Chondrocyte (in vitro differentiated cells): ENCODE results near the gene IRF2. TPM values are rescaled to one million over a fixed set of nuclear protein-coding genes. Genes with fewer than 3 reads are reported as not detected.
A peak's percentile ranks its signal among the peaks of the same experiment; 100 is the strongest.

Experiments
- DNase-seq: peaks from one replicate; pipeline ENCODE4 v3.0.0; 2021; ENCODE audit warnings: mixed read lengths, low spot score
- H3K27ac Mint-ChIP-seq: one replicate; pipeline ENCODE4 v1.8.0; 2021; ENCODE audit warnings: mild to moderate bottlenecking, moderate library complexity, mixed read lengths; ENCODE audit not compliant: unreplicated experiment
- H3K27me3 Mint-ChIP-seq: 2 replicates; pipeline ENCODE4 v1.8.0; 2021; ENCODE audit warnings: low read depth, mixed read lengths
- H3K36me3 Mint-ChIP-seq: 2 replicates; pipeline ENCODE4 v1.8.0; 2021; ENCODE audit warnings: low read depth, mixed read lengths
- H3K4me1 Mint-ChIP-seq: 2 replicates; pipeline ENCODE4 v1.8.0; 2021; ENCODE audit warnings: low read depth, mild to moderate bottlenecking, mixed read lengths
- H3K4me3 Mint-ChIP-seq: one replicate; pipeline ENCODE4 v1.8.0; 2021; ENCODE audit warnings: mild to moderate bottlenecking, moderate library complexity, mixed read lengths; ENCODE audit not compliant: unreplicated experiment
- H3K9me3 Mint-ChIP-seq: 2 replicates; pipeline ENCODE4 v1.8.0; 2021; ENCODE audit warnings: low read depth, mixed read lengths
- CTCF ChIP-seq: fragments of 200-600 bp; sonication (generic); IDR thresholded peaks from 2 replicates; pipeline ENCODE4 v1.5.0; 2021; ENCODE audit warnings: antibody characterized with exemption, mild to moderate bottlenecking, moderate library complexity
- long read RNA-seq: library from polyadenylated mRNA; stranded (forward); transcript quantifications from one replicate; pipeline ENCODE4 v2.0.0, GENCODE V29; 2021
- total RNA-seq: library from RNA; stranded (reverse); gene quantifications from 3 replicates; pipeline ENCODE4 v1.2.1, GENCODE V29; 2021

The IRF2 gene
- total RNA-seq, result 11.7 to 13.2 TPM (median 12.2 TPM) in 3 replicates
- long read RNA-seq, transcript IRF2-201 (9 exons, 2,303 nt), result major isoform, 11 of 14 reads
- long read RNA-seq, partial matches to known transcripts, result 0 of 14 reads
- long read RNA-seq, other reads (novel, unspliced or antisense), result 3 of 14 reads

DNA sequence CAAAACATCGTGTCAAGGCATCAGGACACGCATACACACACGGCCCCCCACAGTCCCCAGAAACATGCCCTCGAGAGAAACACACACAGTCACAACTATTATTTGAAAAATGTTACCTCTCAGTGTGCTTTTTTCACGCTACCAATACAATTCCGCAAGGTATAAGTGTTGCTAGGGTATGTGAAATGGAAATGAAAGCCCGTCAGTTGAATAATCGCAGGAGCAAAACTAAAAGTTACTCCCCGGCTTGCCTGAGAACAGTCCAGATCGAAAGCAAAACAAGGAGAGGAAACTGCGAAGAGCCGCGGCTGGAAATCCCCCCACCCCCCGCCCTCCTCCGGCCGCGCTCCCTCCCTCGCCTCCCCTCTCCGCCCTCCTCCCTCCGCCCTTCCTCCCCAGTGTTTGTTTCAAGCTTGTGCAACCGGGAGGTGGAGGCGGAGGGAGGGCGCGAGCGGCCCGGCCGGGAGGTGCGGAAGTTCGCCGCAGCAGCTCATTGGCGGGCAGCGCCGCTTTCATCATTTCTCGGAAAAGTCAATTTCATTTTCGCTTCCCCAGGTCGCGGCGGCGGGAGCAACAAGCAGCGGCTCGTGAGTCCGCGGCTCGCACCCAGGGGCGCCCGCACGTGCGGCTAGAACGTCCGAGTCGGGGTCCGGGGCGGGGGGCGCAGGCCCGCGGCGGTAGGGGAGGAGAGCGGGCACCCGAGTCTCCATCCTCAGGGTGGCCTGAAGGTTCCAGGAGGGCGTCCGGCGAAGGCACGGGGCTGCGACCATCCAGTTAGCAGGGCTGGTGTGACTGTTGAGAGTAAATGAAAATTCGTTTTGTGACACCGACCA is at the start of gene IRF2:
Gene IRF2 (minus strand): TSS at position 288 of the 833 bp plus-strand sequence. CDS start 45,486 bp downstream, outside the sequence.
- peak; percentile 36 for TF ChIP-seq CTCF
- Mint-ChIP-seq H3K4me3 (peak within 1 kb of the TSS; percentile 89), H3K36me3 (no peaks in the 10 kb centered on the region), H3K27me3 (no peaks in the 10 kb centered on the region), H3K27ac (peak within 1 kb of the TSS; percentile 94), H3K4me1 (peaks cover 17% of the 10 kb centered on the region), H3K9me3 (no peaks in the 10 kb centered on the region)
- DNase-seq, result peak; percentile 97

DNA sequence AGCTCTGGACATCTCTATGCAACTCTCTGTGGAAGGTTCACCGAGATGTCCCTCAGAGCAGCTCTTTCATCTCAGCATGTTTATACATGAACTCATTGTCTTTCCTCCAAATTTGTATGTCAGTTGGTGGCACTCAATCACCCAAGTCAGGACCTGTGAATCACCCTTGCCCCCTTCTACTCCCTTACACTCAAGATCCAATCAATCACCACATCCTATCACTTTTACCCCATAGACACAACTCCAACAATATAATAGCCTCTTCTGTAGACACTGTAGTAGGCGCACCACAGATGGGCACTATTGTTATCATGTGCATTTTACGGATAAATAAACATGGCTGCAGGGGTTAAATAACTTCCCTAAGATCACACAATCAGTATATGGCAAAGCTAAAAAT is 41.3 kb upstream of the IRF2 start:
- TF ChIP-seq CTCF, result no peak
- no peak for DNase-seq
- H3K4me3 Mint-ChIP-seq, result no peak overlapping the region
- H3K9me3 Mint-ChIP-seq, result peaks cover 11% of the 10 kb centered on the region
- no peak overlapping the region for H3K27ac Mint-ChIP-seq
- no peaks in the 10 kb centered on the region for H3K36me3 Mint-ChIP-seq
- H3K27me3 Mint-ChIP-seq, result no peaks in the 10 kb centered on the region
- H3K4me1 Mint-ChIP-seq, result peaks cover 17% of the 10 kb centered on the region

GRCh38 chr4:184514121-184514988 is 40.0 kb upstream of the IRF2 start:
- Mint-ChIP-seq H3K27me3 (no peaks in the 10 kb centered on the region), H3K4me3 (peak overlapping the region; percentile 4), H3K27ac (peak overlapping the region; percentile 86), H3K36me3 (peaks cover 3% of the 10 kb centered on the region), H3K9me3 (peaks cover 12% of the 10 kb centered on the region), H3K4me1 (peaks cover 17% of the 10 kb centered on the region)
- DNase-seq, result no peak
- TF ChIP-seq CTCF, result no peak

DNA sequence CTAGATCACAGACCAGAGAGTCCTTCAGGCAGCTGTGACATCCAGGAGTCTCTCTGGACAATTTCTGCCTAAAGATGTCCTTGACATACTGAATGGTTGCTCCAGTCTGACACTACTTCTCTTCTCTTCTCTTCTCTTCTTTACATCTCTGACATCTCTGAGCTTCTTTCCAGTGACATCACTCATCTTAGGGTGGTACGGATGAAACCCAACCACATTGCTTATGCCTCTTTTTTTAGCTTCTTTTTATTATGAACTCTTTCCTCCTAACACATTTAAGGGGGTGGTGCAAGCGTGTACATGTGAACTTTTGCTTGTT is 39.4 kb upstream of the IRF2 start:
- peaks cover 9% of the 10 kb centered on the region for H3K9me3 Mint-ChIP-seq
- peaks cover 17% of the 10 kb centered on the region for H3K4me1 Mint-ChIP-seq
- DNase-seq, result no peak
- H3K36me3 Mint-ChIP-seq, result peaks cover 3% of the 10 kb centered on the region
- TF ChIP-seq CTCF, result no peak
- H3K4me3 Mint-ChIP-seq, result peak overlapping the region; percentile 4
- H3K27me3 Mint-ChIP-seq, result no peaks in the 10 kb centered on the region
- peak overlapping the region; percentile 86 for H3K27ac Mint-ChIP-seq

GRCh38 chr4:184511156-184511555 is 36.8 kb upstream of the IRF2 start:
- no peak overlapping the region for H3K4me3 Mint-ChIP-seq
- H3K27ac Mint-ChIP-seq, result no peak overlapping the region

More at GRCh38 chr4:184511156-184511555, 36.8 kb upstream of the IRF2 start:
- no peak for TF ChIP-seq CTCF
- Mint-ChIP-seq H3K4me1 (peaks cover 17% of the 10 kb centered on the region), H3K27me3 (no peaks in the 10 kb centered on the region), H3K9me3 (peaks cover 5% of the 10 kb centered on the region), H3K36me3 (peaks cover 3% of the 10 kb centered on the region)
- DNase-seq, result no peak
